Transverse colon (tissue), 3 donors: ENCODE results near the gene BORCS5.

Experiments
- EP300 ChIP-seq: sonication (generic); formaldehyde crosslinking; IDR thresholded peaks from one replicate; pipeline ENCODE4 v1.6.1; 2017; ENCODE audit warnings: antibody characterized with exemption, low read depth
- POLR2A ChIP-seq: fragments of 450-650 bp; IDR thresholded peaks from one replicate; pipeline ENCODE4 v1.6.1; 2016; ENCODE audit warnings: antibody characterized with exemption, mild to moderate bottlenecking, moderate library complexity
- TF ChIP-seq, protein P1 (sequence below), 5 experiments: fragments of 200-600 bp in 3 of 5; fragments of 450-650 bp in 2 of 5; sonication (generic) in 3 of 5; IDR thresholded peaks; 1 replicate in 2 of 5; 2 replicates in 3 of 5; pipeline ENCODE4 v1.5.1; 2016 to 2017; ENCODE audit warnings: antibody characterized with exemption in 5 of 5, inconsistent platforms in 3 of 5, mild to moderate bottlenecking in 2 of 5, moderate library complexity in 1 of 5

DNA sequence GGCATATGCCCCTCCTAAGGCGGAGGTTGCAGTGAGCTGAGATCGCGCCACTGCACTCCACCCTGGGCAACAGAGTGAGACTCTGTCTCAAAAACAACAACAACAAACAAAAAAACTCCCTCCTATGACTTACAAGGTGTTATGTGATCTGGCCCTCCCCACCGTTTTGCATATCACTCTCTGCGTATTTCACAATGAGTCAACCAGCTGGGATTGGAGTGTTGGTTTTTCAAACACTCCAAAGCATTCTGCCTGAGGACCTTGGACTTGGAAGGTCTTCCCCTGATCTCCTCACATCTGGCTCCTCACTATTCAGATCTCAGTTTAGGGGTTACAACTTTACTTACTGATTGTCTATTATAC is 20.8 kb upstream of the BORCS5 start:
- TF ChIP-seq, protein P1, sequence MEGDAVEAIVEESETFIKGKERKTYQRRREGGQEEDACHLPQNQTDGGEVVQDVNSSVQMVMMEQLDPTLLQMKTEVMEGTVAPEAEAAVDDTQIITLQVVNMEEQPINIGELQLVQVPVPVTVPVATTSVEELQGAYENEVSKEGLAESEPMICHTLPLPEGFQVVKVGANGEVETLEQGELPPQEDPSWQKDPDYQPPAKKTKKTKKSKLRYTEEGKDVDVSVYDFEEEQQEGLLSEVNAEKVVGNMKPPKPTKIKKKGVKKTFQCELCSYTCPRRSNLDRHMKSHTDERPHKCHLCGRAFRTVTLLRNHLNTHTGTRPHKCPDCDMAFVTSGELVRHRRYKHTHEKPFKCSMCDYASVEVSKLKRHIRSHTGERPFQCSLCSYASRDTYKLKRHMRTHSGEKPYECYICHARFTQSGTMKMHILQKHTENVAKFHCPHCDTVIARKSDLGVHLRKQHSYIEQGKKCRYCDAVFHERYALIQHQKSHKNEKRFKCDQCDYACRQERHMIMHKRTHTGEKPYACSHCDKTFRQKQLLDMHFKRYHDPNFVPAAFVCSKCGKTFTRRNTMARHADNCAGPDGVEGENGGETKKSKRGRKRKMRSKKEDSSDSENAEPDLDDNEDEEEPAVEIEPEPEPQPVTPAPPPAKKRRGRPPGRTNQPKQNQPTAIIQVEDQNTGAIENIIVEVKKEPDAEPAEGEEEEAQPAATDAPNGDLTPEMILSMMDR (IDR thresholded peaks at IDR 0.05): no peak
- TF ChIP-seq POLR2A: no peak
- TF ChIP-seq EP300: no peak
